Caco-2 (cell line): ENCODE results near the gene PPP2R5A. TPM values are rescaled to one million over a fixed set of nuclear protein-coding genes. Genes with fewer than 3 reads are reported as not detected.
A peak's percentile ranks its signal among the peaks of the same experiment; 100 is the strongest.
"Not testable (repeated sequence)": the region's sequence is repeated elsewhere in the genome, so short reads cannot be mapped to it uniquely, and the experiment has no call there.

Source experiments
- BruUV-seq: library from RNA; stranded (reverse); fragments of 400-500 nt; replicated peaks from 2 replicates; lab custom pipeline; 2021; lab: Mats Ljungman, UMichigan
- CTCF ChIA-PET: fragments of 300-600 bp; sonication (Branson Sonifier 250); formaldehyde crosslinking; loops from one replicate; lab custom pipeline; 2022; ENCODE audit warnings: antibody characterized with exemption; lab: Charles Lee
- POLR2A ChIA-PET: fragments of 300-600 bp; sonication (Branson Sonifier 250); formaldehyde crosslinking; loops from one replicate; lab custom pipeline; 2022; ENCODE audit warnings: antibody characterized with exemption; lab: Charles Lee
- DNase-seq, 2 experiments: peaks; one replicate each; pipeline versions ENCODE4 v3.0.0 to v3.0.0-alpha.2; 2020 to 2022
- H3K27me3 ChIP-seq: replicated peaks from 2 replicates; pipeline ENCODE4 v1.6.0; 2011; ENCODE audit warnings: low read length; ENCODE audit not compliant: control insufficient read depth, insufficient read depth
- H3K36me3 ChIP-seq: 2 replicates; pipeline ENCODE4 v1.5.1; 2011; ENCODE audit warnings: low read length; ENCODE audit not compliant: control insufficient read depth, insufficient read depth
- H3K4me1 ChIP-seq: fragments of 250-450 bp; sonication (Bioruptor Pico); 2 replicates; pipeline ENCODE4 v1.5.1; 2020; ENCODE audit warnings: mild to moderate bottlenecking
- H3K4me3 ChIP-seq: 2 replicates; pipeline ENCODE4 v1.5.1; 2011; ENCODE audit warnings: low read depth, mild to moderate bottlenecking, control low read depth, low read length
- H3K9me3 ChIP-seq: fragments of 250-450 bp; sonication (Bioruptor Pico); 2 replicates; pipeline ENCODE4 v1.5.1; 2020; ENCODE audit warnings: mild to moderate bottlenecking, moderate library complexity
- H3K27ac Mint-ChIP-seq: one replicate; pipeline ENCODE4 v1.8.0; 2022; ENCODE audit warnings: mixed read lengths; ENCODE audit not compliant: unreplicated experiment
- H3K27me3 Mint-ChIP-seq: one replicate; pipeline ENCODE4 v1.8.0; 2022; ENCODE audit warnings: mixed read lengths; ENCODE audit not compliant: insufficient read depth, unreplicated experiment
- H3K36me3 Mint-ChIP-seq: one replicate; pipeline ENCODE4 v1.8.0; 2022; ENCODE audit warnings: mild to moderate bottlenecking, mixed read lengths; ENCODE audit not compliant: insufficient read depth, unreplicated experiment
- H3K4me1 Mint-ChIP-seq: one replicate; pipeline ENCODE4 v1.8.0; 2022; ENCODE audit warnings: low read depth, mixed read lengths; ENCODE audit not compliant: unreplicated experiment
- H3K4me3 Mint-ChIP-seq: one replicate; pipeline ENCODE4 v1.8.0; 2022; ENCODE audit warnings: mild to moderate bottlenecking, moderate library complexity, mixed read lengths; ENCODE audit not compliant: unreplicated experiment
- H3K9me3 Mint-ChIP-seq: one replicate; pipeline ENCODE4 v1.8.0; 2022; ENCODE audit warnings: mixed read lengths; ENCODE audit not compliant: unreplicated experiment
- intact Hi-C: fragments of 100-400 bp; cut with micrococcal nuclease; formaldehyde crosslinking; loops from one replicate; pipeline ENCODE4 v1.10.0; 2022; ENCODE audit not compliant: unreplicated experiment
- total RNA-seq: library from RNA; stranded (reverse); gene quantifications from 2 replicates; pipeline ENCODE4 v1.2.3, GENCODE V29; 2022
- TF ChIP-seq, protein P1 (sequence below), 2 experiments: fragments of 200-600 bp in 1 of 2; IDR thresholded peaks; 1 replicate in 1 of 2; 2 replicates in 1 of 2; pipeline versions ENCODE4 v1.5.1 to v1.8.0; 2011 to 2022; ENCODE audit warnings: antibody characterized with exemption in 1 of 2, control low read depth in 1 of 2, inconsistent platforms in 1 of 2, low read depth in 1 of 2, low read length in 1 of 2, mild to moderate bottlenecking in 1 of 2, moderate library complexity in 1 of 2; ENCODE audit not compliant: insufficient read depth in 1 of 2, severe bottlenecking in 1 of 2, unreplicated experiment in 1 of 2

The PPP2R5A gene
- total RNA-seq, 1 experiment from 2014 or later = 49.4 TPM

DNA sequence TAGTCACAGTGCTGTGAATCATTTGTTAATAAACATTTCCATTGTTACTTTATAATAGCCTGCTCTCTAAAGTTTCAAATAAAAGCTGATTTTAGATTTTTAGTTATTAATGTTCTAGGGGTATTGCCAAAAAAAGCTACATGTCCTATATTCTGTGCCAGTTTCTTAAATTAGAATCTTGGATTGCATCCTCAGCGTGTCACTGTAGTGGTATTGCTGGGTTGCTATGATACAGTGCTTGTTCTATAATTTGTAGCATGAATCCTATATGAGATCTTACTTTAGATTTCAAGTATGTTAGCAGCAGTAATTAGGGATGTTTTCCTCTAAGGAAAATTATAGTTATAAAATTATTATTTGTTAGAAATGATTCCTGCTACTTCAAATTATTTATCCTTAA, 16.4 kb downstream of the PPP2R5A start:
- no TSS peak for BruUV-seq
- no peaks in the 10 kb centered on the region for H3K27me3 Mint-ChIP-seq
- peaks cover 12% of the 10 kb centered on the region for H3K4me1 Mint-ChIP-seq
- H3K27me3 ChIP-seq = no peaks in the 10 kb centered on the region
- no peaks in the 10 kb centered on the region for H3K36me3 Mint-ChIP-seq
- H3K4me1 ChIP-seq = peaks cover 15% of the 10 kb centered on the region
- intact Hi-C loops = no loop called here
- ChIA-PET CTCF (no interaction called here), POLR2A (no interaction called here)
- H3K9me3 Mint-ChIP-seq = peaks cover 16% of the 10 kb centered on the region
- TF ChIP-seq, protein P1, sequence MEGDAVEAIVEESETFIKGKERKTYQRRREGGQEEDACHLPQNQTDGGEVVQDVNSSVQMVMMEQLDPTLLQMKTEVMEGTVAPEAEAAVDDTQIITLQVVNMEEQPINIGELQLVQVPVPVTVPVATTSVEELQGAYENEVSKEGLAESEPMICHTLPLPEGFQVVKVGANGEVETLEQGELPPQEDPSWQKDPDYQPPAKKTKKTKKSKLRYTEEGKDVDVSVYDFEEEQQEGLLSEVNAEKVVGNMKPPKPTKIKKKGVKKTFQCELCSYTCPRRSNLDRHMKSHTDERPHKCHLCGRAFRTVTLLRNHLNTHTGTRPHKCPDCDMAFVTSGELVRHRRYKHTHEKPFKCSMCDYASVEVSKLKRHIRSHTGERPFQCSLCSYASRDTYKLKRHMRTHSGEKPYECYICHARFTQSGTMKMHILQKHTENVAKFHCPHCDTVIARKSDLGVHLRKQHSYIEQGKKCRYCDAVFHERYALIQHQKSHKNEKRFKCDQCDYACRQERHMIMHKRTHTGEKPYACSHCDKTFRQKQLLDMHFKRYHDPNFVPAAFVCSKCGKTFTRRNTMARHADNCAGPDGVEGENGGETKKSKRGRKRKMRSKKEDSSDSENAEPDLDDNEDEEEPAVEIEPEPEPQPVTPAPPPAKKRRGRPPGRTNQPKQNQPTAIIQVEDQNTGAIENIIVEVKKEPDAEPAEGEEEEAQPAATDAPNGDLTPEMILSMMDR (IDR thresholded peaks at IDR 0.05; ENCODE audit: insufficient read depth in 1 of 2, low read depth in 1 of 2, low read length in 1 of 2, severe bottlenecking in 1 of 2, unreplicated experiment in 1 of 2) = no peak
- H3K4me3 Mint-ChIP-seq = no peak overlapping the region
- H3K9me3 ChIP-seq = no peaks in the 10 kb centered on the region
- no peak overlapping the region for H3K4me3 ChIP-seq
- no peak overlapping the region for H3K27ac Mint-ChIP-seq
- H3K36me3 ChIP-seq = no peaks in the 10 kb centered on the region
- DNase-seq = no peak

DNA sequence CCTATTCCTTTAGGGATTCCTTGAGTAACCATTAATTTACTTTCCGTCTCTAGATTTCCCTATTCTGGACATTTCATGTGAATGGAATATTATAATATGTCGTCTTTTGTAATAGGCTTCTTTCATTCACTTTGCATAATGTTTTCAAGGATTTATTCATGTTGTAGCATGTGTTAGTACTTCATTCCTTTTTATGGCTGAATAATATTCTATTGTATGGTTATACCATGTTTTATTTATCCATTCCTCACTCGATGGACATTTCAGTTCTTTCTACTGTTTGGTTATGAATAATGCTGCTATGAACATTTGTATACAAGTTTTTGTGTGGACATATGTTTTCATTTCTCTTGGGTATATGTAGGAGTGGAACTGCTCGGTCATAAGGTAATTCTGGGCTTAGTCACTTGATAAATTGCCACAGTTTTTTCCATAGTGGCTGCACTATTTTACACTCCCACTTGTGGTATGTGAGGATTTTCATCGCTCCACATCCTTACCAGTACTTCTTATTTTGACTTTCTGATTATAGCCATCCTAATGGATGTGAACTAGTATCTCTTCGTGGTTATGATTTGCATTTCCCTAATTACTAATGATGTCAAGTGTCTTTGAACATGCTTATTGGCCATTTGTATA, 17.7 kb downstream of the PPP2R5A start:
- ChIA-PET CTCF (no interaction called here), POLR2A (no interaction called here)
- no peak overlapping the region for H3K4me3 Mint-ChIP-seq
- H3K27me3 Mint-ChIP-seq = no peaks in the 10 kb centered on the region
- H3K36me3 Mint-ChIP-seq = peaks cover 3% of the 10 kb centered on the region
- H3K4me1 ChIP-seq = peaks cover 12% of the 10 kb centered on the region
- BruUV-seq = no TSS peak
- H3K36me3 ChIP-seq = no peaks in the 10 kb centered on the region
- intact Hi-C loops = no loop called here
- H3K4me1 Mint-ChIP-seq = peaks cover 12% of the 10 kb centered on the region
- H3K27ac Mint-ChIP-seq = no peak overlapping the region
- TF ChIP-seq, protein P1 (IDR thresholded peaks at IDR 0.05; ENCODE audit: insufficient read depth in 1 of 2, low read depth in 1 of 2, low read length in 1 of 2, severe bottlenecking in 1 of 2, unreplicated experiment in 1 of 2) = no peak
- no peak overlapping the region for H3K4me3 ChIP-seq
- no peak for DNase-seq
- no peaks in the 10 kb centered on the region for H3K27me3 ChIP-seq
- H3K9me3 Mint-ChIP-seq = peaks cover 16% of the 10 kb centered on the region
- H3K9me3 ChIP-seq = no peaks in the 10 kb centered on the region

DNA sequence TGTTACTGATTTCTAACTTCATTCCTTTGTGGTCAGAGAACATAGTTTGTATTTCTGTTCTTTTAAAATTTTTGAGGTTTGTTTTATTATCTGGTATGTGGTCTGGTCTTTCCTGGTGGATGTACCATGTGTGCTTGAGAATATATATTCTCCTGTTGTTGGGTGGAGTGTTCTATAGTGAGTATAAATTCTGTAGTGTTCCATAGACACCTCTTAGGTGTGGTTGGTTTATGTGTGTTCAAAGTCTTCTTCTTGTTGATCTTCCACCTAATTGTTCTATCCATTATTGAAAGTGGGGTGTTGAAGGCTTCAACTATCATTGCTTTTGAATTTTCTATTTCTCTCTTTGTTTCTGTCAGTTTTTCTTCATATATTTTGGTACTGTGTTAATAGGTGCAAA, 20.1 kb downstream of the PPP2R5A start:
- no peak overlapping the region for H3K27ac Mint-ChIP-seq
- H3K4me3 Mint-ChIP-seq = no peak overlapping the region
- H3K36me3 ChIP-seq = no peaks in the 10 kb centered on the region
- TF ChIP-seq, protein P1 (IDR thresholded peaks at IDR 0.05; ENCODE audit: insufficient read depth in 1 of 2, low read depth in 1 of 2, low read length in 1 of 2, severe bottlenecking in 1 of 2, unreplicated experiment in 1 of 2) = no peak
- H3K27me3 ChIP-seq = no peaks in the 10 kb centered on the region
- H3K4me1 Mint-ChIP-seq = peaks cover 17% of the 10 kb centered on the region
- H3K4me1 ChIP-seq = peaks cover 12% of the 10 kb centered on the region
- intact Hi-C loops = no loop called here
- no peak for DNase-seq
- no peak overlapping the region for H3K4me3 ChIP-seq
- H3K9me3 Mint-ChIP-seq = peaks cover 16% of the 10 kb centered on the region
- ChIA-PET POLR2A (no interaction called here), CTCF (no interaction called here)
- TSS peak; percentile 99 for BruUV-seq
- peaks cover 25% of the 10 kb centered on the region for H3K36me3 Mint-ChIP-seq
- no peaks in the 10 kb centered on the region for H3K9me3 ChIP-seq
- H3K27me3 Mint-ChIP-seq = no peaks in the 10 kb centered on the region

DNA sequence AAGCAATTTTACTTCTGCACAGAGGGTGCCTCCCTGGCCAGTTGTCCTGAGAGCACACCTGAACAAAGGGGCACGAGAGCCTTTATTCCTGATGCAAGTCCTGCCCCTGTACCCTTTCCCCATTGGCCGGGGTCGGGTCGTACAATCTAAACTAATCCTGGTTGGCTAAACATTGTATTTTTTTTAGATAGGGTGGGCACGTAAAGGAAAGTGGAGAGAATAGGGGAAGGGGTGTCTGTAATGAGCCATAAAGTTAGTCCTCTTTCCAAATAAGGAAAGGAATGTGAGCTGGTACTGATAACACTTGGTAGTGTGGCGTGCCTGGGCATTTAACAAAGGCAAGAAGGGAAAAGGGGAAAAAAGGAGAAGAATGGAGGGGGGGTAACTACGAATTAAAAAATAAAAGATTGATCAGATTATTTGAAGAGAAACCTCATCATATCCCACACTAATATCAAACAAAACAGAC, 20.8 kb downstream of the PPP2R5A start:
- Mint-ChIP-seq H3K9me3 (peaks cover 16% of the 10 kb centered on the region), H3K4me3 (peak overlapping the region; percentile 20), H3K36me3 (peaks cover 25% of the 10 kb centered on the region), H3K27ac (peak overlapping the region; percentile 69), H3K4me1 (peaks cover 17% of the 10 kb centered on the region)
- intact Hi-C loops, H3K27me3 ChIP-seq, POLR2A ChIA-PET, H3K4me3 ChIP-seq, H3K27me3 Mint-ChIP-seq, H3K36me3 ChIP-seq, H3K9me3 ChIP-seq, BruUV-seq, CTCF ChIA-PET: not testable (repeated sequence)
- DNase-seq = peak; percentile 22 to 41
- H3K4me1 ChIP-seq = peaks cover 12% of the 10 kb centered on the region
